ENCODE results near the gene ST7. TPM values are rescaled to one million over a fixed set of nuclear protein-coding genes. Genes with fewer than 3 reads are reported as not detected.

ST7 gene
- total RNA-seq, 1 experiment from 2014 or later: 12.4 TPM

GRCh38 chr7:117124591-117125220, 171.4 kb downstream of the ST7 start:
- Mint-ChIP-seq H3K4me1 (peaks cover 23% of the 10 kb centered on the region), H3K9me3 (no peaks in the 10 kb centered on the region), H3K4me3 (no peak overlapping the region), H3K27ac (no peak overlapping the region), H3K36me3 (no peaks in the 10 kb centered on the region), H3K27me3 (ENCODE audit: low read depth) (no peaks in the 10 kb centered on the region)
- ATAC-seq (no peak), DNase-seq (ENCODE audit: low spot score) (no peak)
- TF ChIP-seq, protein P1, sequence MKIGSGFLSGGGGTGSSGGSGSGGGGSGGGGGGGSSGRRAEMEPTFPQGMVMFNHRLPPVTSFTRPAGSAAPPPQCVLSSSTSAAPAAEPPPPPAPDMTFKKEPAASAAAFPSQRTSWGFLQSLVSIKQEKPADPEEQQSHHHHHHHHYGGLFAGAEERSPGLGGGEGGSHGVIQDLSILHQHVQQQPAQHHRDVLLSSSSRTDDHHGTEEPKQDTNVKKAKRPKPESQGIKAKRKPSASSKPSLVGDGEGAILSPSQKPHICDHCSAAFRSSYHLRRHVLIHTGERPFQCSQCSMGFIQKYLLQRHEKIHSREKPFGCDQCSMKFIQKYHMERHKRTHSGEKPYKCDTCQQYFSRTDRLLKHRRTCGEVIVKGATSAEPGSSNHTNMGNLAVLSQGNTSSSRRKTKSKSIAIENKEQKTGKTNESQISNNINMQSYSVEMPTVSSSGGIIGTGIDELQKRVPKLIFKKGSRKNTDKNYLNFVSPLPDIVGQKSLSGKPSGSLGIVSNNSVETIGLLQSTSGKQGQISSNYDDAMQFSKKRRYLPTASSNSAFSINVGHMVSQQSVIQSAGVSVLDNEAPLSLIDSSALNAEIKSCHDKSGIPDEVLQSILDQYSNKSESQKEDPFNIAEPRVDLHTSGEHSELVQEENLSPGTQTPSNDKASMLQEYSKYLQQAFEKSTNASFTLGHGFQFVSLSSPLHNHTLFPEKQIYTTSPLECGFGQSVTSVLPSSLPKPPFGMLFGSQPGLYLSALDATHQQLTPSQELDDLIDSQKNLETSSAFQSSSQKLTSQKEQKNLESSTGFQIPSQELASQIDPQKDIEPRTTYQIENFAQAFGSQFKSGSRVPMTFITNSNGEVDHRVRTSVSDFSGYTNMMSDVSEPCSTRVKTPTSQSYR (CRISPR knock-in tag; IDR thresholded peaks at IDR 0.05): no peak
- no peak for TF ChIP-seq HMGA2 (CRISPR knock-in tag; IDR thresholded peaks at IDR 0.05)
- TF ChIP-seq SOX15 (CRISPR knock-in tag; IDR thresholded peaks at IDR 0.05): no peak
- TF ChIP-seq GABPB1 (CRISPR knock-in tag; IDR thresholded peaks at IDR 0.05): no peak
- ChIA-PET CTCF (interaction anchor here (1.0 to 4.1 kb wide), 5 partner anchors 8 to 195 kb away, joined by 3 to 36 read pairs (median 5); no protein-coding TSS in a partner anchor), POLR2A (no interaction called here)

- H3K4me1 Mint-ChIP-seq: peaks cover 23% of the 10 kb centered on the region
- ChIA-PET CTCF (interaction anchor here (0.9 to 4.1 kb wide), 14 partner anchors 9 to 197 kb away, joined by 3 to 36 read pairs (median 5); no protein-coding TSS in a partner anchor), POLR2A (no interaction called here)
- H3K27ac Mint-ChIP-seq: peak overlapping the region; percentile 38
- H3K4me3 Mint-ChIP-seq: no peak overlapping the region
- no peak for ATAC-seq
- no peak for DNase-seq (ENCODE audit: low spot score)
- H3K27me3 Mint-ChIP-seq (ENCODE audit: low read depth): no peaks in the 10 kb centered on the region
- no peaks in the 10 kb centered on the region for H3K36me3 Mint-ChIP-seq
- no peaks in the 10 kb centered on the region for H3K9me3 Mint-ChIP-seq
- TF ChIP-seq KAT7 (CRISPR knock-in tag; IDR thresholded peaks at IDR 0.05; ENCODE audit: borderline replicate concordance) (no peak), ZNF263 (CRISPR knock-in tag; IDR thresholded peaks at IDR 0.05; ENCODE audit: low read depth) (no peak), IRF2 (CRISPR knock-in tag; IDR thresholded peaks at IDR 0.05; ENCODE audit: borderline replicate concordance, low read depth) (no peak), ZNF317 (CRISPR knock-in tag; IDR thresholded peaks at IDR 0.05; ENCODE audit: borderline replicate concordance, low read depth) (no peak), ZBTB21 (CRISPR knock-in tag; IDR thresholded peaks at IDR 0.05; ENCODE audit: borderline replicate concordance) (no peak)
- TF ChIP-seq, protein P2, sequence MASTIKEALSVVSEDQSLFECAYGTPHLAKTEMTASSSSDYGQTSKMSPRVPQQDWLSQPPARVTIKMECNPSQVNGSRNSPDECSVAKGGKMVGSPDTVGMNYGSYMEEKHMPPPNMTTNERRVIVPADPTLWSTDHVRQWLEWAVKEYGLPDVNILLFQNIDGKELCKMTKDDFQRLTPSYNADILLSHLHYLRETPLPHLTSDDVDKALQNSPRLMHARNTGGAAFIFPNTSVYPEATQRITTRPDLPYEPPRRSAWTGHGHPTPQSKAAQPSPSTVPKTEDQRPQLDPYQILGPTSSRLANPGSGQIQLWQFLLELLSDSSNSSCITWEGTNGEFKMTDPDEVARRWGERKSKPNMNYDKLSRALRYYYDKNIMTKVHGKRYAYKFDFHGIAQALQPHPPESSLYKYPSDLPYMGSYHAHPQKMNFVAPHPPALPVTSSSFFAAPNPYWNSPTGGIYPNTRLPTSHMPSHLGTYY (CRISPR knock-in tag; IDR thresholded peaks at IDR 0.05): no peak
- TF ChIP-seq, protein P3, sequence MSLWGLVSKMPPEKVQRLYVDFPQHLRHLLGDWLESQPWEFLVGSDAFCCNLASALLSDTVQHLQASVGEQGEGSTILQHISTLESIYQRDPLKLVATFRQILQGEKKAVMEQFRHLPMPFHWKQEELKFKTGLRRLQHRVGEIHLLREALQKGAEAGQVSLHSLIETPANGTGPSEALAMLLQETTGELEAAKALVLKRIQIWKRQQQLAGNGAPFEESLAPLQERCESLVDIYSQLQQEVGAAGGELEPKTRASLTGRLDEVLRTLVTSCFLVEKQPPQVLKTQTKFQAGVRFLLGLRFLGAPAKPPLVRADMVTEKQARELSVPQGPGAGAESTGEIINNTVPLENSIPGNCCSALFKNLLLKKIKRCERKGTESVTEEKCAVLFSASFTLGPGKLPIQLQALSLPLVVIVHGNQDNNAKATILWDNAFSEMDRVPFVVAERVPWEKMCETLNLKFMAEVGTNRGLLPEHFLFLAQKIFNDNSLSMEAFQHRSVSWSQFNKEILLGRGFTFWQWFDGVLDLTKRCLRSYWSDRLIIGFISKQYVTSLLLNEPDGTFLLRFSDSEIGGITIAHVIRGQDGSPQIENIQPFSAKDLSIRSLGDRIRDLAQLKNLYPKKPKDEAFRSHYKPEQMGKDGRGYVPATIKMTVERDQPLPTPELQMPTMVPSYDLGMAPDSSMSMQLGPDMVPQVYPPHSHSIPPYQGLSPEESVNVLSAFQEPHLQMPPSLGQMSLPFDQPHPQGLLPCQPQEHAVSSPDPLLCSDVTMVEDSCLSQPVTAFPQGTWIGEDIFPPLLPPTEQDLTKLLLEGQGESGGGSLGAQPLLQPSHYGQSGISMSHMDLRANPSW (CRISPR knock-in tag; conservative IDR thresholded peaks at IDR 0.05; ENCODE audit: low read depth): no peak
- TF ChIP-seq, protein P4, sequence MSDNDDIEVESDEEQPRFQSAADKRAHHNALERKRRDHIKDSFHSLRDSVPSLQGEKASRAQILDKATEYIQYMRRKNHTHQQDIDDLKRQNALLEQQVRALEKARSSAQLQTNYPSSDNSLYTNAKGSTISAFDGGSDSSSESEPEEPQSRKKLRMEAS (CRISPR knock-in tag; IDR thresholded peaks at IDR 0.05): no peak
- TF ChIP-seq, protein P5, sequence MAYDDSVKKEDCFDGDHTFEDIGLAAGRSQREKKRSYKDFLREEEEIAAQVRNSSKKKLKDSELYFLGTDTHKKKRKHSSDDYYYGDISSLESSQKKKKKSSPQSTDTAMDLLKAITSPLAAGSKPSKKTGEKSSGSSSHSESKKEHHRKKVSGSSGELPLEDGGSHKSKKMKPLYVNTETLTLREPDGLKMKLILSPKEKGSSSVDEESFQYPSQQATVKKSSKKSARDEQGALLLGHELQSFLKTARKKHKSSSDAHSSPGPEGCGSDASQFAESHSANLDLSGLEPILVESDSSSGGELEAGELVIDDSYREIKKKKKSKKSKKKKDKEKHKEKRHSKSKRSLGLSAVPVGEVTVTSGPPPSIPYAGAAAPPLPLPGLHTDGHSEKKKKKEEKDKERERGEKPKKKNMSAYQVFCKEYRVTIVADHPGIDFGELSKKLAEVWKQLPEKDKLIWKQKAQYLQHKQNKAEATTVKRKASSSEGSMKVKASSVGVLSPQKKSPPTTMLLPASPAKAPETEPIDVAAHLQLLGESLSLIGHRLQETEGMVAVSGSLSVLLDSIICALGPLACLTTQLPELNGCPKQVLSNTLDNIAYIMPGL (CRISPR knock-in tag; IDR thresholded peaks at IDR 0.05): no peak
- TF ChIP-seq, protein P6, sequence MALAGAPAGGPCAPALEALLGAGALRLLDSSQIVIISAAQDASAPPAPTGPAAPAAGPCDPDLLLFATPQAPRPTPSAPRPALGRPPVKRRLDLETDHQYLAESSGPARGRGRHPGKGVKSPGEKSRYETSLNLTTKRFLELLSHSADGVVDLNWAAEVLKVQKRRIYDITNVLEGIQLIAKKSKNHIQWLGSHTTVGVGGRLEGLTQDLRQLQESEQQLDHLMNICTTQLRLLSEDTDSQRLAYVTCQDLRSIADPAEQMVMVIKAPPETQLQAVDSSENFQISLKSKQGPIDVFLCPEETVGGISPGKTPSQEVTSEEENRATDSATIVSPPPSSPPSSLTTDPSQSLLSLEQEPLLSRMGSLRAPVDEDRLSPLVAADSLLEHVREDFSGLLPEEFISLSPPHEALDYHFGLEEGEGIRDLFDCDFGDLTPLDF (CRISPR knock-in tag; IDR thresholded peaks at IDR 0.05): no peak
- TF ChIP-seq, protein P7, sequence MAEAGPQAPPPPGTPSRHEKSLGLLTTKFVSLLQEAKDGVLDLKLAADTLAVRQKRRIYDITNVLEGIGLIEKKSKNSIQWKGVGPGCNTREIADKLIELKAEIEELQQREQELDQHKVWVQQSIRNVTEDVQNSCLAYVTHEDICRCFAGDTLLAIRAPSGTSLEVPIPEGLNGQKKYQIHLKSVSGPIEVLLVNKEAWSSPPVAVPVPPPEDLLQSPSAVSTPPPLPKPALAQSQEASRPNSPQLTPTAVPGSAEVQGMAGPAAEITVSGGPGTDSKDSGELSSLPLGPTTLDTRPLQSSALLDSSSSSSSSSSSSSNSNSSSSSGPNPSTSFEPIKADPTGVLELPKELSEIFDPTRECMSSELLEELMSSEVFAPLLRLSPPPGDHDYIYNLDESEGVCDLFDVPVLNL (CRISPR knock-in tag; IDR thresholded peaks at IDR 0.05; ENCODE audit: borderline replicate concordance, low read depth): no peak
- TF ChIP-seq, protein P8, sequence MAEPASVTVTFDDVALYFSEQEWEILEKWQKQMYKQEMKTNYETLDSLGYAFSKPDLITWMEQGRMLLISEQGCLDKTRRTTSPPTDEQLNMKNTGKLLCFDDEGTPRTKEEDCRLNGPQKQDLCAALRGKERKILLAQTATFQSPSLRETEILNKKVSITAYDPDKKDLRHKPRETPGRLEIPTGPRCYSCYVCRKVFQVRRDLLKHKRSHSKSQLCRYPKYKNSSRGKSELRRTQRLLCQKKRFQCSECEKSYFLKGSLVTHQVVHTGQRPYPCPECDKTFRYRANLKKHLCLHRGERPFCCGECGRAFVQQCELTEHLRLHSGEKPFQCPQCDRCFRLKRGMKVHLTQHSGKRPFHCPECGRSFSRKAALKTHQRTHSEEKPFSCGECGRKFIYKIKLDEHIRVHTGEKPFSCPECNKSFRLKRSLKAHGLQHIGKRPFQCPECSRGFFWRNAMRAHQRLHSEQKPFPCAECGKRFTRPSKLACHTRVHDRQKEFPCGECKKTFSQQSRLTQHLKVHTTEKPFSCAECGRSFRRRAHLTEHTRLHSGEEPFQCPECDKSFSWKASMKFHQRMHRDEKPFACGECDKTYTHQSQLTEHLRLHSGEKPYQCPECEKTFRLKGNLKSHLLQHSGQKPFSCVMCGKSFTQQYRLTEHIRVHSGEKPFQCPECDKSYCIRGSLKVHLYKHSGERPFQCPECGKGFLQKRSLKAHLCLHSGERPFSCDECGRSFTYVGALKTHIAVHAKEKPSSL (CRISPR knock-in tag; conservative IDR thresholded peaks at IDR 0.05): no peak
Measured at GRCh38 chr7:117126676-117127075, 173.4 kb downstream of the ST7 start.

All from WTC11 (cell line).